CD8-positive, alpha-beta memory T cell (primary cell): ENCODE measurements around the gene SDR39U1. TPM values are rescaled to one million over a fixed set of nuclear protein-coding genes. Genes with fewer than 3 reads are reported as not detected.

ENCODE experiments used
- CTCF ChIA-PET: fragments of 350-600 bp; sonication (Branson Sonifier 250); formaldehyde crosslinking; loops from one replicate; lab custom pipeline; 2021; ENCODE audit warnings: antibody characterized with exemption; lab: Charles Lee
- POLR2A ChIA-PET: fragments of 350-600 bp; sonication (Branson Sonifier 250); formaldehyde crosslinking; loops from one replicate; lab custom pipeline; 2021; ENCODE audit warnings: antibody characterized with exemption; lab: Charles Lee
- DNase-seq, 5 donors: peaks; one replicate each; pipeline versions ENCODE4 v3.0.0 to v3.0.0-alpha.2; 2020 to 2022; ENCODE audit warnings: mixed read lengths in 1 of 5
- H3K27ac ChIP-seq: one replicate; pipeline ENCODE4 v1.7.0; 2013; ENCODE audit warnings: low read depth, mild to moderate bottlenecking, low read length, moderate library complexity
- H3K27me3 ChIP-seq: 2 replicates; pipeline ENCODE4 v1.7.0; 2013; ENCODE audit warnings: low read length, mild to moderate bottlenecking; ENCODE audit not compliant: insufficient read depth, poor library complexity, severe bottlenecking
- H3K36me3 ChIP-seq: 2 replicates; pipeline ENCODE4 v1.7.0; 2013; ENCODE audit warnings: mild to moderate bottlenecking, low read length, moderate library complexity; ENCODE audit not compliant: insufficient read depth
- H3K4me1 ChIP-seq: 2 replicates; pipeline ENCODE4 v1.7.0; 2013; ENCODE audit warnings: mild to moderate bottlenecking, low read length, moderate library complexity; ENCODE audit not compliant: insufficient read depth
- H3K4me3 ChIP-seq: 2 replicates; pipeline ENCODE4 v1.7.0; 2013; ENCODE audit warnings: mild to moderate bottlenecking, low read length
- H3K9me3 ChIP-seq: 2 replicates; pipeline ENCODE4 v1.7.0; 2013; ENCODE audit warnings: mild to moderate bottlenecking, low read length
- H3K27ac Mint-ChIP-seq, 8 donors: one replicate each; pipeline ENCODE4 v1.8.0; 2020 to 2021; ENCODE audit warnings: mixed read lengths in 8 of 8, mild to moderate bottlenecking in 6 of 8, inconsistent platforms in 3 of 8, moderate library complexity in 3 of 8
- H3K27me3 Mint-ChIP-seq, 2 donors: one replicate each; pipeline ENCODE4 v1.8.0; 2020 to 2021; ENCODE audit warnings: mixed read lengths in 2 of 2, mild to moderate bottlenecking in 1 of 2, moderate library complexity in 1 of 2
- H3K36me3 Mint-ChIP-seq, 3 donors: one replicate each; pipeline ENCODE4 v1.8.0; 2020 to 2021; ENCODE audit warnings: mixed read lengths in 3 of 3, inconsistent platforms in 1 of 3, mild to moderate bottlenecking in 1 of 3
- H3K4me1 Mint-ChIP-seq, 3 donors: one replicate each; pipeline ENCODE4 v1.8.0; 2020 to 2021; ENCODE audit warnings: mixed read lengths in 3 of 3, inconsistent platforms in 1 of 3, mild to moderate bottlenecking in 1 of 3
- H3K4me3 Mint-ChIP-seq, 7 donors: one replicate each; pipeline ENCODE4 v1.8.0; 2020 to 2021; ENCODE audit warnings: mixed read lengths in 7 of 7, mild to moderate bottlenecking in 6 of 7, moderate library complexity in 4 of 7, inconsistent platforms in 2 of 7
- H3K9me3 Mint-ChIP-seq, 5 donors: one replicate each; pipeline ENCODE4 v1.8.0; 2020 to 2022; ENCODE audit warnings: mixed read lengths in 5 of 5, mild to moderate bottlenecking in 3 of 5, moderate library complexity in 2 of 5, inconsistent platforms in 1 of 5
- polyA plus RNA-seq: library from polyadenylated mRNA; unstranded; fragments of 300-500 nt; fragmentation: Illumina TruSeq; gene quantifications from one replicate; pipeline ENCODE4 v1.2.3, GENCODE V29; 2021
- total RNA-seq, 2 experiments: library from RNA; stranded (reverse); gene quantifications; one replicate each; pipeline ENCODE4 v1.2.3, GENCODE V29; 2021

The SDR39U1 gene
- total and polyA plus RNA-seq, 3 experiments from 2014 or later = 58.1 to 67.7 (median 59.6) TPM

DNA sequence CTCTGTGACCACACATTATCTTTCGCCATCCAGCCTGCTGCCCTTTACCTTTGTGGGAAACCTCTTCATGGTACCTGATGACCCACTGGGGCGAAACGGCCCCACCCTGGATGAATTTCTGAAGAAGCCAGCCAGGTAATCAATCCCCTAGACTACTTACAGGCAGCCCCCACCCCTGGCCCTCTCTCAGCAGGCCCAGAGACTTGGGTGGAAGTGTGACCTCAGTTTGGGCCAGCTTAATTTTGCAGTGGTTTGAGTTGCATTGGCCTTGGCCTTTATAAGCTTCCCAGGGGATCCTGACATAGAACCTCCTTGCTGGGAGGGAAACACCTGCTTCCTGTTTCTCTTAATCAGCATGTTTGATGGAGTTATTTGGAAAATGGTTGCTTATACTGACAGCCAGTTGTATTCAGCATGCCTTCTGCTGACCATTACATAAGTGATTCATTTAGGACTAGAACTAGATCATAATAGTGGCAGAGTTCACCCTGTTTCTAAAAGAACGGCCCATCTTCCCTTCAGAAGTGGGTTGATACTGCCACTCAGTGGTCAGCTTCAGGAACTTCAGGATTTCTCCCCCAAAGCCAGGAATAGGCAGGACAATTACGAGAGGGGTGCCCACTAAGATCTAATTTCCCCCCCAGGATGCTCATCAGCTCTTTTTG, 6.1 kb downstream of the SDR39U1 start:
- ChIA-PET CTCF (interaction anchor here (0.7 to 22.1 kb wide), 12 partner anchors 12 to 249 kb away, joined by 3 to 486 read pairs (median 6); partner anchors contain the start of genes ADCY4, CIDEB, LTB4R and LTB4R2), POLR2A (interaction anchor here (1.3 to 3.1 kb wide), 4 partner anchors 103 to 194 kb away, joined by 3 to 14 read pairs (median 6); partner anchors contain the start of genes DHRS1, NOP9, RABGGTA and TINF2)
- H3K27me3 ChIP-seq = no peaks in the 10 kb centered on the region
- no peak overlapping the region for H3K27ac ChIP-seq
- peak overlapping the region; percentile 49 to 93 (median 76) for H3K27ac Mint-ChIP-seq
- no peaks in the 10 kb centered on the region for H3K27me3 Mint-ChIP-seq
- peaks cover 32% of the 10 kb centered on the region for H3K4me1 ChIP-seq
- H3K4me3 Mint-ChIP-seq = peak overlapping the region in 3 of 7 donors; percentile 32 to 75 (median 47)
- H3K9me3 ChIP-seq = no peaks in the 10 kb centered on the region
- peaks cover 56% of the 10 kb centered on the region for H3K36me3 ChIP-seq
- H3K36me3 Mint-ChIP-seq = peaks cover 0 to 91% (median 20%) of the 10 kb centered on the region in 3 donors
- H3K9me3 Mint-ChIP-seq = no peaks in the 10 kb centered on the region
- peak in 4 of 5 donors; percentile 20 to 58 (median 40) for DNase-seq
- no peak overlapping the region for H3K4me3 ChIP-seq
- peaks cover 34 to 68% (median 58%) of the 10 kb centered on the region in 3 donors for H3K4me1 Mint-ChIP-seq

DNA sequence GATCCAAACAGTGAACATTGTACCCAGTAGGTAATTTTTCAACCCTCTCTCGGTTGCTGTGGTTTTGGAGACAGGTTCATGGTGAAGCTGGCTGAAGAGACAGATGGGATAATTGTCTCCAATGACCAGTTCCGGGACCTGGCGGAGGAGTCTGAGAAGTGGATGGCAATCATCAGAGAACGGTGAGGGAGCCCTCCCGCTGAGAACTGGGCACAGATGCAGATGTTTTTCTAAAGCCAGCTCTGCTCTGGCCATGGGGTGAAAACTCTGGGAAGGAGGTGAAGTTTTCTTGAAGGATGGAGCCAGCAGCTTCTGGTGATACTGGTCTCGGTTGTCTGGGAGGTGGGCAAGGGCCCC, 6.6 kb downstream of the SDR39U1 start:
- H3K36me3 Mint-ChIP-seq = peaks cover 0 to 92% (median 20%) of the 10 kb centered on the region in 3 donors
- peak overlapping the region in 4 of 8 donors; percentile 29 to 87 (median 44) for H3K27ac Mint-ChIP-seq
- Histone ChIP-seq H3K9me3 (no peaks in the 10 kb centered on the region), H3K4me3 (no peak overlapping the region), H3K36me3 (peaks cover 55% of the 10 kb centered on the region), H3K27ac (no peak overlapping the region), H3K27me3 (no peaks in the 10 kb centered on the region), H3K4me1 (peaks cover 32% of the 10 kb centered on the region)
- peaks cover 39 to 68% (median 58%) of the 10 kb centered on the region in 3 donors for H3K4me1 Mint-ChIP-seq
- DNase-seq = no peak
- ChIA-PET POLR2A (interaction anchor here (1.4 to 3.1 kb wide), 2 partner anchors 103 to 164 kb away, joined by 6 to 14 read pairs; partner anchors contain the start of gene RABGGTA), CTCF (interaction anchor here (0.8 to 22.1 kb wide), 10 partner anchors 11 to 249 kb away, joined by 3 to 486 read pairs (median 7); partner anchors contain the start of genes ADCY4, CIDEB, LTB4R and LTB4R2)
- no peaks in the 10 kb centered on the region for H3K27me3 Mint-ChIP-seq
- H3K9me3 Mint-ChIP-seq = no peaks in the 10 kb centered on the region
- H3K4me3 Mint-ChIP-seq = no peak overlapping the region

DNA sequence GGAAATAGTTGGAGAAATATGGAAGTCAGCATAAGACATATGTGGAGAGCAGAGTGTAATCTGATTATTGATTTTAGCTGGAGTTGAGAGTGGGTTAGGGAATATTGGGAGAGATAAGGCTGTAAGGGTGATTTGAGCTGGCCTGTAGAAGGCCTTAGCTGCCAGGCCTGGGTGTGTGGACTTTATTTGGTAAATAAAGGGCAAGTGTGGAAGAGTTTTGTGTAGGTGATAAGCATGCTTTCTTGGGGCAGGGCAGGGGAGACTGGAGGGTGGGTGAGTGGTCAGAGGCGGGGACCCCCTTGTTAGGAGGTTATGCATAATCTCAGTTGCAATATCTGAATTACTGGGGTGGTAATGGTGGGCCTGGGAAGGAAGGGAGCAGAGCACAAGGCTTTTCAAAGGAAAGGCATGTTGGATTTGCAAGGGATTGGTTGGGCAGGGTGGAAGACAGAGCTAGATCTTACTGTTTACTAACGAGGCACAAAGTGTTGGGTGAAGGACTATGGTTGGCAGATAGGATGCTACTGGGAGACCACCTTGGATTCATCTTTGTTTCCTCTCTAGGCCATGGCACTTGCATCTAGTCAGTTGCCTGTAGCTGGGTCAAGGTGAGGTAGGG, 7.3 kb downstream of the SDR39U1 start:
- Mint-ChIP-seq H3K27ac (peak overlapping the region in 6 of 8 donors; percentile 48 to 88 (median 66)), H3K4me3 (peak overlapping the region in 1 of 7 donors; percentile 55), H3K27me3 (no peaks in the 10 kb centered on the region), H3K4me1 (peaks cover 40 to 68% (median 55%) of the 10 kb centered on the region in 3 donors), H3K9me3 (no peaks in the 10 kb centered on the region), H3K36me3 (peaks cover 0 to 92% (median 20%) of the 10 kb centered on the region in 3 donors)
- no peak for DNase-seq
- no peak overlapping the region for H3K27ac ChIP-seq
- no peak overlapping the region for H3K4me3 ChIP-seq
- POLR2A ChIA-PET = interaction anchor here (1.4 to 3.1 kb wide), 2 partner anchors 95 to 102 kb away, joined by 3 to 14 read pairs; partner anchors contain the start of gene RIPK3
- H3K27me3 ChIP-seq = no peaks in the 10 kb centered on the region
- CTCF ChIA-PET = interaction anchor here (0.8 to 22.1 kb wide), 3 partner anchors 10 to 100 kb away, joined by 3 to 486 read pairs (median 3); partner anchors contain the start of genes ADCY4 and RIPK3
- peaks cover 37% of the 10 kb centered on the region for H3K4me1 ChIP-seq
- no peaks in the 10 kb centered on the region for H3K9me3 ChIP-seq
- H3K36me3 ChIP-seq = peaks cover 48% of the 10 kb centered on the region

- Mint-ChIP-seq H3K9me3 (no peaks in the 10 kb centered on the region), H3K4me3 (peak overlapping the region in 1 of 7 donors; percentile 55), H3K27me3 (no peaks in the 10 kb centered on the region), H3K4me1 (peaks cover 40 to 68% (median 53%) of the 10 kb centered on the region in 3 donors), H3K36me3 (peaks cover 0 to 89% (median 20%) of the 10 kb centered on the region in 3 donors), H3K27ac (peak overlapping the region in 5 of 8 donors; percentile 37 to 88 (median 60))
- DNase-seq = no peak
- H3K27ac ChIP-seq = no peak overlapping the region
- POLR2A ChIA-PET = interaction anchor here (1.4 kb wide), 1 partner anchor 95 kb away, joined by 3 read pairs; the partner anchor contains the start of gene RIPK3
- peaks cover 37% of the 10 kb centered on the region for H3K4me1 ChIP-seq
- CTCF ChIA-PET = interaction anchor here (1.3 to 22.1 kb wide), 3 partner anchors 9 to 192 kb away, joined by 3 to 486 read pairs (median 4); partner anchors contain the start of genes ADCY4, RIPK3 and TINF2
- no peaks in the 10 kb centered on the region for H3K27me3 ChIP-seq
- H3K9me3 ChIP-seq = no peaks in the 10 kb centered on the region
- H3K36me3 ChIP-seq = peaks cover 48% of the 10 kb centered on the region
- H3K4me3 ChIP-seq = no peak overlapping the region
Measured at GRCh38 chr14:24434676-24435075, 7.9 kb downstream of the SDR39U1 start.

- DNase-seq = no peak
- H3K9me3 ChIP-seq = no peaks in the 10 kb centered on the region
- H3K4me1 ChIP-seq = peaks cover 42% of the 10 kb centered on the region
- peaks cover 39 to 68% (median 55%) of the 10 kb centered on the region in 3 donors for H3K4me1 Mint-ChIP-seq
- H3K27me3 ChIP-seq = no peaks in the 10 kb centered on the region
- peak overlapping the region in 1 of 7 donors; percentile 18 for H3K4me3 Mint-ChIP-seq
- no peak overlapping the region for H3K4me3 ChIP-seq
- peaks cover 0 to 84% (median 13%) of the 10 kb centered on the region in 3 donors for H3K36me3 Mint-ChIP-seq
- peak overlapping the region in 2 of 8 donors; percentile 32 to 77 for H3K27ac Mint-ChIP-seq
- no peak overlapping the region for H3K27ac ChIP-seq
- H3K36me3 ChIP-seq = peaks cover 42% of the 10 kb centered on the region
- CTCF ChIA-PET = interaction anchor here (1.8 to 22.1 kb wide), 2 partner anchors 98 to 191 kb away, joined by 4 to 486 read pairs; partner anchors contain the start of genes ADCY4, RIPK3 and TINF2
- H3K9me3 Mint-ChIP-seq = no peaks in the 10 kb centered on the region
- no peaks in the 10 kb centered on the region for H3K27me3 Mint-ChIP-seq
- POLR2A ChIA-PET = interaction anchor here (1.4 kb wide), 1 partner anchor 94 kb away, joined by 3 read pairs; the partner anchor contains the start of gene RIPK3
Measured at GRCh38 chr14:24434036-24434435, 8.5 kb downstream of the SDR39U1 start.

DNA sequence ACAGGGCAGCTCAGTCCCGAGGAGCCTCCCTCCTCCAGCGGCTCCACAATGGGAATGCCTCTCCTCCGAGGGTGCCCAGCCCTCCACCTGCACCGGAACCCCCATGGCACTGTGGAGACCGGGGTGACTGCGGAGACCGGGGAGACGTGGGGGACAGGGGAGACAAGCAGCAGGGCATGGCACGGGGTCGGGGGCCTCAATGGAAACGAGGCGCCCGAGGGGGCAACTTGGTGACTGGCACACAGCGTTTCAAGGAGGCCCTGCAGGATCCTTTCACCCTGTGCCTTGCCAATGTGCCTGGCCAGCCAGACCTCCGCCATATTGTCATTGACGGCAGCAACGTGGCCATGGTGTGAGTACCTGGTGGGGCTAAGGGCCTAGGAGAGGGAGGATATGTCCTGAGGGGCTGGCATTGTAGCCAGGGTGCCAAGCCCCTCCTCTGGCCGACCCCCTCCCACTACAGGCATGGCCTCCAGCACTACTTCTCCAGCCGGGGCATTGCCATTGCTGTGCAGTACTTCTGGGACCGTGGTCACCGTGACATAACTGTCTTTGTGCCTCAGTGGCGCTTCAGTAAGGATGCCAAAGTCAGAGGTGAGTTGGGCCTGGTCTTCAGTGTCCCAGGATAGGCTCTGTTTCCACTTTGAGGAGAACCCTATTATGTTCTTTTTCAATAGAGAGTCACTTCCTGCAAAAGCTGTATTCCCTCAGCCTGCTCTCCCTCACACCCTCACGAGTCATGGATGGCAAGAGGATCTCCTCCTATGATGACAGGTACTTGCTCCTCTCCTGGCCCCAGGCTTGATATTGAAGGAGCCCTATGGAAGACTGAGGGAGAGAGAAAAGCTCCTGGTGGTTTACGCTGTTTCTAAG, 10.1 kb downstream of the SDR39U1 start:
- peak in 1 of 5 donors; percentile 48 for DNase-seq
- H3K36me3 ChIP-seq = peaks cover 27% of the 10 kb centered on the region

More for the DNA sequence above, 10.1 kb downstream of the SDR39U1 start:
- peaks cover 34 to 58% (median 46%) of the 10 kb centered on the region in 3 donors for H3K4me1 Mint-ChIP-seq
- H3K36me3 Mint-ChIP-seq = peaks cover 0 to 68% (median 9%) of the 10 kb centered on the region in 3 donors
- H3K9me3 Mint-ChIP-seq = no peaks in the 10 kb centered on the region
- Histone ChIP-seq H3K4me3 (no peak overlapping the region), H3K9me3 (no peaks in the 10 kb centered on the region), H3K27me3 (no peaks in the 10 kb centered on the region), H3K27ac (no peak overlapping the region), H3K4me1 (peaks cover 50% of the 10 kb centered on the region)
- H3K4me3 Mint-ChIP-seq = peak overlapping the region in 3 of 7 donors; percentile 61 to 92 (median 68)
- CTCF ChIA-PET = interaction anchor here (0.9 to 22.1 kb wide), 29 partner anchors 9 to 324 kb away, joined by 3 to 486 read pairs (median 6); partner anchors contain the start of genes ADCY4, CIDEB, DHRS1 and IPO4
- no peaks in the 10 kb centered on the region for H3K27me3 Mint-ChIP-seq
- POLR2A ChIA-PET = interaction anchor here (0.6 to 4.4 kb wide), 9 partner anchors 10 to 216 kb away, joined by 3 to 78 read pairs (median 20); partner anchors contain the start of genes LTB4R, LTB4R2, MDP1 and RABGGTA
- peak overlapping the region in 4 of 8 donors; percentile 14 to 97 (median 85) for H3K27ac Mint-ChIP-seq
